ENCODE results near the gene MGMT.

DNA sequence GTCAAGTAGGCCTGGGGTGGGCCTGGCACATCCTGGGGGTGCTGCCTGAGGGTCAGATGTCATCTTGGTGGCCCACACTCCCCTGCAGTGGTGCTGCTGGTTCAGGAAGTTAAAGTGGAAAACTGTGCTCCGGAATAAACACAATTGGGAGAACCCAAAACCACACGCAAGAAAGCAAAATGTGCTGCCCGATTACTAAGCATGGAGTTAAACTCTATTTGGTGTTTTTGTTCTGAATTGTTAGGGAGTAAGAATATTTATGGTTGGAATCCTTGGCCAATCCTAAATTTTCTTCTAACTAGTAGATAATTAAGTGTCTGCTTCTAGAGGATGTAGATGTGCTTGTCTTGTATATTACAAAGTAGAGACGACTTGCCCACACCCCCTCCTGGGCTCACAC, 131.4 kb downstream of the MGMT start:
- TF ChIP-seq YY1 (IDR thresholded peaks at IDR 0.05; ENCODE audit: insufficient read depth, insufficient read length) (no peak), SUZ12 (IDR thresholded peaks at IDR 0.05; ENCODE audit: extremely low read depth, insufficient read depth, insufficient read length) (no peak)
